ENCODE measurements around the gene NTNG2.

GRCh38 chr9:132146575-132146974 is 15.3 kb upstream of the NTNG2 start:
- TF ChIP-seq CTCF (IDR thresholded peaks at IDR 0.05) (no peak), ZFX (IDR thresholded peaks at IDR 0.05; ENCODE audit: borderline replicate concordance) (no peak)
